NK-92 treated with Interleukin-12 subunit alpha and Interleukin-12 subunit beta, amount 100 ng/mL, for 24 hours (cell line): ENCODE data around the gene MSANTD3.

Source experiments
- DNase-seq: peaks from one replicate; lab custom pipeline; 2025; lab: John Stamatoyannopoulos, UW

The MSANTD3 gene

GRCh38 chr9:100465761-100466160 lies 38.8 kb downstream of the MSANTD3 start:
- no peak for DNase-seq

GRCh38 chr9:100466171-100466828 lies 39.4 kb downstream of the MSANTD3 start:
- no peak for DNase-seq

GRCh38 chr9:100466829-100467221 lies 39.9 kb downstream of the MSANTD3 start:
- DNase-seq: no peak

GRCh38 chr9:100468041-100468440 lies 41.1 kb downstream of the MSANTD3 start:
- no peak for DNase-seq

GRCh38 chr9:100472268-100472667 lies 45.3 kb downstream of the MSANTD3 start:
- no peak for DNase-seq

- no peak for DNase-seq
These were observed 45.9 kb downstream of the MSANTD3 start, which contains the start of gene TMEFF1 for GRCh38 chr9:100472788-100473275. TSS of gene TMEFF1 (plus strand) at chr9:100473149. CDS start at chr9:100473545, 396 bp downstream.

- no peak for DNase-seq
These were observed 46.5 kb downstream of the MSANTD3 start for GRCh38 chr9:100473276-100474081.

GRCh38 chr9:100474082-100474923 lies 47.4 kb downstream of the MSANTD3 start:
- DNase-seq: no peak

- DNase-seq: no peak
These were observed 48.0 kb downstream of the MSANTD3 start for GRCh38 chr9:100474924-100475276.

GRCh38 chr9:100477241-100477640 lies 50.3 kb downstream of the MSANTD3 start:
- DNase-seq: no peak

- DNase-seq: no peak
These were observed 51.2 kb downstream of the MSANTD3 start for GRCh38 chr9:100478192-100478591.

GRCh38 chr9:100479820-100480219 lies 52.9 kb downstream of the MSANTD3 start:
- no peak for DNase-seq

GRCh38 chr9:100485196-100485595 lies 58.3 kb downstream of the MSANTD3 start:
- DNase-seq: no peak

- no peak for DNase-seq
These were observed 59.7 kb downstream of the MSANTD3 start for GRCh38 chr9:100486479-100487176.

- DNase-seq: no peak
These were observed 61.2 kb downstream of the MSANTD3 start for GRCh38 chr9:100488177-100488576.

- no peak for DNase-seq
These were observed 62.9 kb downstream of the MSANTD3 start for GRCh38 chr9:100489836-100490235.

GRCh38 chr9:100492952-100493351 lies 66.0 kb downstream of the MSANTD3 start:
- DNase-seq: peak; percentile 15

- no peak for DNase-seq
These were observed 71.6 kb downstream of the MSANTD3 start for GRCh38 chr9:100498592-100498991.

GRCh38 chr9:100499460-100499859 lies 72.5 kb downstream of the MSANTD3 start:
- no peak for DNase-seq

- no peak for DNase-seq
These were observed 72.9 kb downstream of the MSANTD3 start for GRCh38 chr9:100499866-100500265.
